Measurements from ENCODE around the gene KCTD14.

The KCTD14 gene

GRCh38 chr11:78054971-78055370, 31.9 kb upstream of the KCTD14 start:
- no peak for TF ChIP-seq CTCF (IDR thresholded peaks at IDR 0.05; ENCODE audit: insufficient read depth, low read length, poor library complexity, severe bottlenecking)
- no peak for DNase-seq (ENCODE audit: extremely low read depth, insufficient read length)

GRCh38 chr11:78050964-78051831, 28.1 kb upstream of the KCTD14 start:
- no peak for DNase-seq (ENCODE audit: extremely low read depth, insufficient read length)
- H3K36me3 ChIP-seq (ENCODE audit: control insufficient read depth, insufficient read depth, low read length) = no peaks in the 10 kb centered on the region
- TF ChIP-seq CTCF (IDR thresholded peaks at IDR 0.05; ENCODE audit: insufficient read depth, low read length, poor library complexity, severe bottlenecking) = no peak
- no peaks in the 10 kb centered on the region for H3K27me3 ChIP-seq (replicated peaks; ENCODE audit: control insufficient read depth, insufficient read depth, low read length)
- no peak overlapping the region for H3K4me3 ChIP-seq (replicated peaks; ENCODE audit: low read depth, low read length)

More at GRCh38 chr11:78054971-78055370, 31.9 kb upstream of the KCTD14 start:
- Histone ChIP-seq H3K36me3 (ENCODE audit: control insufficient read depth, insufficient read depth, low read length) (no peaks in the 10 kb centered on the region), H3K27me3 (replicated peaks; ENCODE audit: control insufficient read depth, insufficient read depth, low read length) (no peaks in the 10 kb centered on the region), H3K4me3 (replicated peaks; ENCODE audit: low read depth, low read length) (no peak overlapping the region)

- Histone ChIP-seq H3K27me3 (replicated peaks; ENCODE audit: control insufficient read depth, insufficient read depth, low read length) (no peaks in the 10 kb centered on the region), H3K36me3 (ENCODE audit: control insufficient read depth, insufficient read depth, low read length) (no peaks in the 10 kb centered on the region), H3K4me3 (replicated peaks; ENCODE audit: low read depth, low read length) (no peak overlapping the region)
- no peak for DNase-seq (ENCODE audit: extremely low read depth, insufficient read length)
- TF ChIP-seq CTCF (IDR thresholded peaks at IDR 0.05; ENCODE audit: insufficient read depth, low read length, poor library complexity, severe bottlenecking) = no peak
These were observed 26.3 kb upstream of the KCTD14 start for GRCh38 chr11:78049348-78049747.

GRCh38 chr11:78048561-78048960, 25.5 kb upstream of the KCTD14 start:
- no peaks in the 10 kb centered on the region for H3K36me3 ChIP-seq (ENCODE audit: control insufficient read depth, insufficient read depth, low read length)
- no peak overlapping the region for H3K4me3 ChIP-seq (replicated peaks; ENCODE audit: low read depth, low read length)
- no peak for DNase-seq (ENCODE audit: extremely low read depth, insufficient read length)
- no peak for TF ChIP-seq CTCF (IDR thresholded peaks at IDR 0.05; ENCODE audit: insufficient read depth, low read length, poor library complexity, severe bottlenecking)
- H3K27me3 ChIP-seq (replicated peaks; ENCODE audit: control insufficient read depth, insufficient read depth, low read length) = no peaks in the 10 kb centered on the region

- no peak overlapping the region for H3K4me3 ChIP-seq (replicated peaks; ENCODE audit: low read depth, low read length)
- H3K27me3 ChIP-seq (replicated peaks; ENCODE audit: control insufficient read depth, insufficient read depth, low read length) = no peaks in the 10 kb centered on the region
- no peaks in the 10 kb centered on the region for H3K36me3 ChIP-seq (ENCODE audit: control insufficient read depth, insufficient read depth, low read length)
- DNase-seq (ENCODE audit: extremely low read depth, insufficient read length) = no peak
- no peak for TF ChIP-seq CTCF (IDR thresholded peaks at IDR 0.05; ENCODE audit: insufficient read depth, low read length, poor library complexity, severe bottlenecking)
These were observed 23.4 kb upstream of the KCTD14 start for GRCh38 chr11:78046486-78046854.

Data from GM06990 (cell line).